ENCODE data around the gene GMDS.
A peak's percentile ranks its signal among the peaks of the same experiment; 100 is the strongest.

Gene GMDS

DNA sequence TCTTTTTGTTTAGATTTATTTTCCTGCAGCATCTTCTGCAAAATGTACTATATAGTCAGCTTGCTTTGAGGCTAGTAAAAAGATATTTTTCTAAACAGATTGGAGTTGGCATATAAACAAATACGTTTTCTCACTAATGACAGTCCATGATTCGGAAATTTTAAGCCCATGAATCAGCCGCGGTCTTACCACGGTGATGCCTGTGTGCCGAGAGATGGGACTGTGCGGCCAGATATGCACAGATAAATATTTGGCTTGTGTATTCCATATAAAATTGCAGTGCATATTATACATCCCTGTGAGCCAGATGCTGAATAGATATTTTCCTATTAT lies 632.5 kb downstream of the GMDS start:
- no peak for DNase-seq (ENCODE audit: low read depth)

DNA sequence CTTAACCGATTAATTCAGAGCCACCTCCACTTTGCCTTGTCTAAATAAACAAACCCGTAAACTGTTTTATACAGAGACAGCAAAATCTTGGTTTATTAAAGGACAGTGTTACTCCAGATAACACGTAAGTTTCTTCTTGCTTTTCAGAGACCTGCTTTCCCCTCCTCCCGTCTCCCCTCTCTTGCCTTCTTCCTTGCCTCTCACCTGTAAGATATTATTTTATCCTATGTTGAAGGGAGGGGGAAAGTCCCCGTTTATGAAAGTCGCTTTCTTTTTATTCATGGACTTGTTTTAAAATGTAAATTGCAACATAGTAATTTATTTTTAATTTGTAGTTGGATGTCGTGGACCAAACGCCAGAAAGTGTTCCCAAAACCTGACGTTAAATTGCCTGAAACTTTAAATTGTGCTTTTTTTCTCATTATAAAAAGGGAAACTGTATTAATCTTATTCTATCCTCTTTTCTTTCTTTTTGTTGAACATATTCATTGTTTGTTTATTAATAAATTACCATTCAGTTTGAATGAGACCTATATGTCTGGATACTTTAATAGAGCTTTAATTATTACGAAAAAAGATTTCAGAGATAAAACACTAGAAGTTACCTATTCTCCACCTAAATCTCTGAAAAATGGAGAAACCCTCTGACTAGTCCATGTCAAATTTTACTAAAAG lies 633.0 kb downstream of the GMDS start:
- DNase-seq (ENCODE audit: low read depth), result no peak

DNA sequence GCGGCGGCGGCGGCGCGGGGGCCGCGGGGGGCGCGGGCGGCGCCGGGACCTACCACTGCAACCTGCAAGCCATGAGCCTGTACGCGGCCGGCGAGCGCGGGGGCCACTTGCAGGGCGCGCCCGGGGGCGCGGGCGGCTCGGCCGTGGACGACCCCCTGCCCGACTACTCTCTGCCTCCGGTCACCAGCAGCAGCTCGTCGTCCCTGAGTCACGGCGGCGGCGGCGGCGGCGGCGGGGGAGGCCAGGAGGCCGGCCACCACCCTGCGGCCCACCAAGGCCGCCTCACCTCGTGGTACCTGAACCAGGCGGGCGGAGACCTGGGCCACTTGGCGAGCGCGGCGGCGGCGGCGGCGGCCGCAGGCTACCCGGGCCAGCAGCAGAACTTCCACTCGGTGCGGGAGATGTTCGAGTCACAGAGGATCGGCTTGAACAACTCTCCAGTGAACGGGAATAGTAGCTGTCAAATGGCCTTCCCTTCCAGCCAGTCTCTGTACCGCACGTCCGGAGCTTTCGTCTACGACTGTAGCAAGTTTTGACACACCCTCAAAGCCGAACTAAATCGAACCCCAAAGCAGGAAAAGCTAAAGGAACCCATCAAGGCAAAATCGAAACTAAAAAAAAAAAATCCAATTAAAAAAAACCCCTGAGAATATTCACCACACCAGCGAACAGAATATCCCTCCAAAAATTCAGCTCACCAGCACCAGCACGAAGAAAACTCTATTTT lies 633.7 kb downstream of the GMDS start:
- no peak for DNase-seq (ENCODE audit: low read depth)

DNA sequence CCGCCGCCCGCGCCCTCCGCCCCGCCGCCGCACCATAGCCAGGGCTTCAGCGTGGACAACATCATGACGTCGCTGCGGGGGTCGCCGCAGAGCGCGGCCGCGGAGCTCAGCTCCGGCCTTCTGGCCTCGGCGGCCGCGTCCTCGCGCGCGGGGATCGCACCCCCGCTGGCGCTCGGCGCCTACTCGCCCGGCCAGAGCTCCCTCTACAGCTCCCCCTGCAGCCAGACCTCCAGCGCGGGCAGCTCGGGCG lies 634.2 kb downstream of the GMDS start:
- DNase-seq (ENCODE audit: low read depth), result no peak

DNA sequence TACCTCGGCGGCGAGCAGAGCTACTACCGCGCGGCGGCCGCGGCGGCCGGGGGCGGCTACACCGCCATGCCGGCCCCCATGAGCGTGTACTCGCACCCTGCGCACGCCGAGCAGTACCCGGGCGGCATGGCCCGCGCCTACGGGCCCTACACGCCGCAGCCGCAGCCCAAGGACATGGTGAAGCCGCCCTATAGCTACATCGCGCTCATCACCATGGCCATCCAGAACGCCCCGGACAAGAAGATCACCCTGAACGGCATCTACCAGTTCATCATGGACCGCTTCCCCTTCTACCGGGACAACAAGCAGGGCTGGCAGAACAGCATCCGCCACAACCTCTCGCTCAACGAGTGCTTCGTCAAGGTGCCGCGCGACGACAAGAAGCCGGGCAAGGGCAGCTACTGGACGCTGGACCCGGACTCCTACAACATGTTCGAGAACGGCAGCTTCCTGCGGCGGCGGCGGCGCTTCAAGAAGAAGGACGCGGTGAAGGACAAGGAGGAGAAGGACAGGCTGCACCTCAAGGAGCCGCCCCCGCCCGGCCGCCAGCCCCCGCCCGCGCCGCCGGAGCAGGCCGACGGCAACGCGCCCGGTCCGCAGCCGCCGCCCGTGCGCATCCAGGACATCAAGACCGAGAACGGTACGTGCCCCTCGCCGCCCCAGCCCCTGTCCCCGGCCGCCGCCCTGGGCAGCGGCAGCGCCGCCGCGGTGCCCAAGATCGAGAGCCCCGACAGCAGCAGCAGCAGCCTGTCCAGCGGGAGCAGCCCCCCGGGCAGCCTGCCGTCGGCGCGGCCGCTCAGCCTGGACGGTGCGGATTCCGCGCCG lies 634.7 kb downstream of the GMDS start:
- no peak for DNase-seq (ENCODE audit: low read depth)

DNA sequence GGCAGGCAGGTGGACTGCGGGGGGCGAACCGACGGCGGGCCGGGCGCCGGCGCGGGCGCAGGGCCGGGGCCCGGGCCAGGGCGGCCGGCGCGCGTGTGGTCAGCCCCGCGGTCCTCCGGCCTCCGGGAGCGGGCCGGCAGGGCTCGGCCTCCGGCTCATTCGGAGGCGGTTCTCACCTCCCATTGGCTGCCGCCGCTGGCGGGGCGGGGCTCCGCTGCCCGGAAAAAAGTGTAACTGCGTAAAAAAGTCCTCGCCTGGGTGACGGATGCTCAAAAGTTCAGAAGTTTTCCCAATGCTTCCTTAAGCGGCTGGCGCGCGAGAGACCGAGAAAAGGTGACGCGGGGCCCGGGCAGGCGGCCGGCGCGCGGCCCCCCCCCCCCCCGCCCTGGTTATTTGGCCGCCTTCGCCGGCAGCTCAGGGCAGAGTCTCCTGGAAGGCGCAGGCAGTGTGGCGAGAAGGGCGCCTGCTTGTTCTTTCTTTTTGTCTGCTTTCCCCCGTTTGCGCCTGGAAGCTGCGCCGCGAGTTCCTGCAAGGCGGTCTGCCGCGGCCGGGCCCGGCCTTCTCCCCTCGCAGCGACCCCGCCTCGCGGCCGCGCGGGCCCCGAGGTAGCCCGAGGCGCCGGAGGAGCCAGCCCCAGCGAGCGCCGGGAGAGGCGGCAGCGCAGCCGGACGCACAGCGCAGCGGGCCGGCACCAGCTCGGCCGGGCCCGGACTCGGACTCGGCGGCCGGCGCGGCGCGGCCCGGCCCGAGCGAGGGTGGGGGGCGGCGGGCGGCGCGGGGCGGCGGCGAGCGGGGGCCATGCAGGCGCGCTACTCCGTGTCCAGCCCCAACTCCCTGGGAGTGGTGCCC lies 635.5 kb downstream of the GMDS start, which contains the start of gene FOXC1:
Gene FOXC1 (plus strand): TSS at position 268 of the 849 bp plus-strand sequence. CDS start 531 bp downstream, at position 799.
- no peak for DNase-seq (ENCODE audit: low read depth)

DNA sequence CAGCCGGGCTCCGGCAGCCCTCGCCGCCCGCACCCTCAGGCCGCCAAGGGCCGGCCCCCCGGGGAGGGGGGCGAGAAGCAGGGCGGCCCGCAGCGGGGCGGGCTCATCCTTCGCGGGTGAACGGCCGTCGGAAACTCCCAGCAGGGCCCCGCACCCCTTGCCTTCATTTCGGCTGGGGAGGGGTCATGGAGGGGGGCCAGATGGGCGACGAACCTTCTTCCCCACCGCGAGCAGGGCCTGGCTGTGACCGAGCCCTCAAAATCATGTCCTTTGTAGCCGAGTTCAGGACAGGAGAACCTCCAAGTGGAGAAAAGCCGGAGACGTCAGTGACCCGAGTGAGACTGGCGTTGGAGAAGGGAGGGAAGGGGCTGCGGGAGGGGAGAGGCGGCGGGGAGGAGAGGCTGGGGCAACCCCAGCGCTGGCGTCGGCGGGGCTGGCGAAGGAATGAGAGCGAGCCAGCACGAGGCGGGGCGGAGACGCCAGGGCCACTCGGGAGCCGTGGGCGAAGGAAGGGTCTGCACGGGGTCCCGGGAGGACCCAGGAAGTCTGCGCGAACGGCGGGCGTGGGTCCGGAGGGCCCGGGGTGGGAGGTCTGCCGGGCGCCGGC lies 636.3 kb downstream of the GMDS start:
- DNase-seq (ENCODE audit: low read depth), result no peak

DNA sequence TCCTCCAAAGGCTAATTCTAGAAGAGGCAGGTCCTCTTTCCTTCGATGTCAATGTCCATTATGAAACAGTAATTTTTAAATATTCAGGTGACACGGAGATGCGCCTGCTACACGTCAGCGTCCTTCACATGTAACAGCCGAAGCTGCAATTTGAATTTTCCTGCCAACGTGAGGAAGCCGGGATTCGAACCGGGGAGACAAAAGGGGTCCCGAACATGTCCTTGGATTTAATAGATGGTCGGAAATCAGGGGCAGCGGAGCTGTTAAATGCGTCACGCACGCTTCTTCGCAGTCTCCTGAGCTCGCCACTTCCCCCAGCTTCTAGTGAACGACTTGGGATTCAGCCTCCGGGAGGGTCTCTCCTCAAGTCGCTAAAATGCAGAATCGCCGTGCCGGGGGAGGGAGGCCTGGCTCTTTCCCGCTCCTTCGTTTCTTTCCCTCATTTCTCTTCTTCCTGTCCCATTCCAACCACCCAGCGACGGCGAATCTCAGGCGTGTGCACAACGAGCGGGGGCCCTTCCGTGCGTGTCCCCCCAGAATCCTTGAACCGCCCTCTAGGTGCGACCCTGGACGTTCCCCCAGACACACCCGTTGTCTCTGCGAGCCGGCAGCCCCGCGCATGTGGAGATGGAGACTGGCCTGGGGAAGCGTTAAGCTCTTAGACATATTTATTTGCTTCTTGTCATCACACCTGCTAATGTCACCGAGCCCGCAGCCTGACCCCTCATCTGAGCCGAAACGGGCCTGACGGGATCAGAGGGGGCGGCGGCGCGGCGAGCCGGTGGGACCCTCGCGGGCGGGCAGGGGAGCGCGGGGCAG lies 637.0 kb downstream of the GMDS start:
- no peak for DNase-seq (ENCODE audit: low read depth)

DNA sequence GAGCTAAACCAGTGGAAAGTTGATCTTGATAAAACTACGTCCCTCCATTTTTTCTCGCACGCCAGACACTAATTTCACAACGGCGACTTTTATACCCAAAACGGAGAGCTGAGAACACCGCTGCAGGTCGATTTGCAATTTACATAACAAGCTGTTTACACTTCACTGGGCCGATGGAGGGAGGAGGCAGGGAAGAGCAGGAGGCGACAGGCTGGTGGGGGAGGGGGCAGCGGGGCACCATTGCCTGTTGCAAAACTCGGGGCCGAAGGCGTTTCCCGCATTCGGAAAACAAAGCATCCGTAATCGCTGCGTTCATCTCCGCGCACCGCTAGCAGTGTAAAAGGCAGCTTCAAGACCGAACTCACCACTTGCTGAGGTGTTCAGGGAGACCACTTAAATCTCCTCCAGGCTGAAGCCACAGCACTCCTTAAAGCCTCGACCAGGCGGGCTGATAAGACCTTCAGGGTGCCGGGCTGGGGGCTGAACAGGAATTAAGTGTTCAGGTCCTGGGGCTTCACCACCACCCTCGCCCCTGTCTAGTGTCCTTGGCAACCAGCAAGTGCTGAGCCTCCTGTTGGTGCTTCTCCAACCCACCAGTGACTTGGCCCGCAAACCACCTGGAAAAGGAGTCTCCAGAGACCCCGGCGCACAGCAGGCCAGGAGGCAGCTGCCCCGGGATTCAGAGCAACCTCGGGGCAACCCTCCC lies 637.7 kb downstream of the GMDS start:
- no peak for DNase-seq (ENCODE audit: low read depth)

DNA sequence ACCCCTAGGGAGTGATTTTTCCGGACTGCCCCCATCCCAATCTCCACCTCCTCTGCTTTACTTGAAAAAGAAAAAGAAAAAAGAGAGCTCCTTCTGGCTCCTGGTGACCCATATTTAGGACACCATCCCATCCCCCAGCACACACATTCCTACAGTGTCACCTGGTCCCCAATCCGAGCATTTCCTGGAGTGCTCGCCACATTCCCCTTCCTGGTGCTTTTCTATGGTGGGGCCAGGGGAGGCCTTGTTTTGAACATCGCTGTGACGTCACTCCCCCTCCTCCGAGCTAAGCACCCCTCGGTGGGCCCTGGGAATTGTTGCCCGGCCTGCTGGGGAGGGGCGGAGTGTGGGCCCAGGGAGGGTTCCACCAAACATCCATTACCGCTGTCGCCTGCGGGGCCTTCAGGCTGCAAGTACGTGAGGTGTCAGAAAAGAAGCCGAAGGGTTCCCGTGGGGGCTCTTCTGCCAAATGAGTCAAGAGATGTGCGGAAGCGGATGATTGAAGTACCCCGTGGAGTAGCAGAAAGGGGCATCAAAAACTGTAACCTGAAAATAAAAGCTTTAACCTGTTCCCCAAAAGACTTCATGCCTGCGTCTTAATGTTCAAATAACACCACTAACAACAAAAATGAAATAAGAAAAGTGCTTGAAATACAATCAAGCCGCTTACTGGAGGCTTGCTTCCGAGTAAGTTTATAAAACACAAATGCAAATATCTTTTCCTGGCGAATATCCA lies 638.5 kb downstream of the GMDS start:
- DNase-seq (ENCODE audit: low read depth), result no peak

DNA sequence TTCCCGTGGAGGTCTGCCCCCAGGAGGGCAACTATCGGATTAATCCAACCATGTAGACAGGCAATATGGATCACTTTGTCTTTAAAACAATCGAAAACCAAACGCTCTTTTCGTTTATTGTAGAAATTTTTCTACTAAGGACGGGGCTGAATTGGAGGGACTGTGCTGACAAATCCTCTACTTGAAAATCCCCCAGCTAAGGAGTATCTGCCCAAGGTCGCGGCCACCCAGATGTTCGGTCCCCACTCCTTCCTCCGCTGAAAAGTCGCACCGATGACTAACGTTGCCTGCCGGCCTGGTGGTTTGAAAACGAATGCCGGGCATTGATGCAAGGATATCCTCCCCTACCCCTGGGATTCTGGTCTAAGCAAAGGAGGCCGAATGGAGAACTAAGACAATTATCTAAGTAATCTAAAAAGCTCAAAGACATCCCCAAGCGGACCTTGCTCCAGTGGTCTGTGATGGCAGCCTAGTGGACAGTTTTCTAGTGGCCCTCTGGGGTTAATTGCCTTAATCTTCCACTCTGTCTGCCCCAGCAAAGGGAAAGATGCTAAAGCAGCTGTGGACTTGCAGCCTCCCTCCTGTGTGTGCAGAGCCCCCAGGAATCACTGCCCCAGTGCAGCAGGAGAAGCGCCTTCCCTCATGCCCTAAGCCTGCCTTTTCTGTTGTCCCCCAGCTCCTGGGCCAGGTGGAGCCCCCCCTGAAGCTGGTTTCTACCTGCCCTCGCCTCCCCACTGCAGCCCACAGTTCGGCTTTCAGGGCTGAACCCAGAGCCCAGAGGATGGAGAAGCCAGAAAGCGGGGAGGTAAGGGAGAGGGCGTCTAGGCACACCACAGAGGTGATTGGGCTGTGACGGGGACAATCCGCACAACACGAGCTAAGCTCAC lies 639.3 kb downstream of the GMDS start:
- DNase-seq (ENCODE audit: low read depth), result no peak

DNA sequence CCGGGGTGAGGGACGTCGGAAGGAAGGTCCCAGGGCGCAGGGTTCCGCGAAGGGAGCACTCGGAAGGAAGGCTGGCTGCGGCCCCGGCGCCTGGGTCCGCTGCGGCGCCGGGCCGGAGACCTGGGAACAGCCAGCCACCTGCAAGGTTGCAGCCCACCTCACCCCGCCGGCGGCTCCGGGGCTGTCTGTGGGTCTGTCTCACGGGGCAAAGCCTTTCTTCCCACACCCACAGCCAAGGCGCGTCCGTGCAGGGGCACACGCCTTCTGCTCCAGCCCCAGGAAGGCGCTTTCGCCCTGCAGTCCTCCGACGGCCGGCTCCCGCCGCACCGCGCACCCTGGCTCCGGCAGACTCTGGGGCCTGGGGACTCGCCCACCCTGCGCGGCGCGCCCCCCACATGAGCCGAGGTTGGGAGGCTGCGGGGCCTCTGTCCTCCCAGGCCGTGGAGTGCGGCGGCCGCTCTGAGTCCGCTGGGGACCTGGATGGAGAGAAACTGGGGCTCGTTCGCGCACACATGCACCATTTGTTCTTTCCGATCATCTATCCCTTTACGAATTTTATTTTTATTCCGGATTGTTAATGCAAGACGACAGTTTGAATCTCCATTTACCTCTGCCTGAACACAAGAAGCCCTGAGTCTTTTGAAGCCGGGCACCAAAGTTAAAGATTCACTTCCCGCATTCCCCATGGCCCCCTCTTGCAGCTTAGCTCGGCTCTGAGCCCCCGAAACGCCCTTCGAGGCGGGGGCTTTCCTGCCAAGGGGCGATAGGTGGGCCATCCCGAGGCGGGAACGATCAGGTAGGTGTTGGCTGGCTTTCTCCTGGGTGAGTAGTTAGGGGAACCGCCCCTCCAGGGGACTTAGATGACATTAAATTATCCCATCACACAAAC lies 640.2 kb downstream of the GMDS start:
- DNase-seq (ENCODE audit: low read depth), result no peak

DNA sequence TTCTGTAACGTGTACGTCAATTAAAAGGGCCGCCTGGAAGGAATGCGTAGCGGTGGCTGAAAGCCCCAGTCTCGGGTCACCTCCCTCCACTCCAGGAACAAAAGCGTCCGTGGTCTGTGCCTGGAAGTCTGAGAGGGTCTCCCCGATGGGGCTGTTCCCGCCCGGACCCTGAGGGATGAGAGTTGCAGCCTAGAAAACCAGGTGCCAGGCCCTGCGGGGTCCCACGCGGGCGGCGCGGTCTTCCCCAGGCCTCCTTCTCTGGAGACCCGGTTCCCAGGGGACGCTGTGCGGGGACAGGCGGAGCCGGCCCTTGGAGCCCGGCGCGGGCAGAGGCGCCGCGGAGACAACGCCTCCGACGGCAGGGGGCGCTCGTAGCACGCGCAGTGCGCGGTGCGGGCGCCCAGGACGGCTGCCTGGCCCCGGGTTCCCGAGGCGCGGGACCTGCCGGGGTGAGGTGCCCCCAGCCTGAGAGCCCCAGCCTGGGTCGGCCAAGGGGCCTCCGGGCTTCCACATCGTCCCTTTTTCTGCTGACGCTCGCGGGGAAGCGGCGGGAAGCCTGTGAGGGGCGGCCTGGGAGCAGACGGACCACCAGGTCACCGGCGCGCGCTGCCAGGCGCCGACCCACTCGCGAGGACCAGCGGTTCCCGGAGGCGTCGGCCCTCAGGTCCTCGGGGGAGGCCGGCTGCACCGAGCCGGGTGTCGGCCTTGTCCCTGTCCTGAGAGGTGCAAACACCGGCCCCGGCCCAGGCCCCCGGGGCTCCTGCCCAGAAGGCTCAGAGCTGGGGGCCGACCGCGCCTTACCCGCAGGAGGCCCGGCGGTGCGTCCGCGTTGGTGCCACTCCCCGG lies 641.0 kb downstream of the GMDS start:
- peak; percentile 53 for DNase-seq (ENCODE audit: low read depth)

DNA sequence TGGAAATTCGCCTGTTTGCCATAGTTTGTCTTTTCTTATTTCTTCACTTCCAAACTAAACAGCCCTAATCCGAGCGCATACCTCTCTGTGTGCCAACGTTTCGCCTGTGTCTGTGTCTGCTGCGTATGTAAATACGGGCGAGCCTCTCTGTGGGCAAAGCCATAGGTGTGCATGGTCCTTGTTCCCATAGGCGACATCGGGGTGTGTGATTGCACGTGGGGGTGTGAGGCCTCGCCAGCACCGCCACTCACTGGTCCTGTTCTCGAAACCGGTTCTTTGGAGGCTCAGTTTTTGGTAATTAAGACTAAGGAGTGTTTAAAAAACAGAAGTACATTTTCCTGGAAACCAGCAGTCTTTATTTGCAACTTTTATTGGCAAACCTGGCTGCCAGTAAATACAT lies 641.7 kb downstream of the GMDS start:
- DNase-seq (ENCODE audit: low read depth), result no peak

DNA sequence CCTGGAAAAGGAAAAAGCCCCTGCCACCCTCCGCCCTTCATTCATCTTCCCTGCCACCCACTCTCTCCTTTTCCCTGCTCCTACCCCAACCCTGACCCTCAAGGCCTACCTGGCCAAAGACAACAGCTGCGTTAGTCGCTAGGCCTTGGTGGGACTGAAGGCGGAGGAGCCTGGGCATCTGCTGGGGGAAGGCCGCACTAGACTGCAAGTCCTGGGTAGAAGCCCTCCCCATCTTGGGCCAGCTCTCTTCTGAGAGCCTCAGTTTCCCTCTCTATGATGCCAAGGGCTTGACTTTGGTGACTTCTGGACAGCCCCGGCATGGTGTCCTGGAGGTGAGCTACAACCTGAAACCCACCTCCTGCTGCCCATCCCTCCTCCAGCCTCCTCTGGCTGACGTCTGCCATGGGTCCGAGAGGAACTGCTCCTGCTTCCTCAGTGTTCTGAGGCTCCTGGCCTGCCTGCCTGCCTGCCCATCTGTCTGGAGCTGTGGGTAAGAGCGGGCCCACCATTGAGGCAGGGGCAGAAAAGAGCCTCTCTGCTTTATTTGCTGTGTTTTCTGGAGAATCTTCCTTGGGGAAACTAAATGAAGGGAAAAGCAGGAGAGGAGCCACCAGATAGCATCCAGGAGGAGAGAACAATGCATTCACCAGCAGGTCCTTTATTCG lies 643.2 kb downstream of the GMDS start:
- DNase-seq (ENCODE audit: low read depth), result no peak

Measured in activated T-cell treated with anti-CD3 and anti-CD28 coated beads for 24 hours (primary cell).